Hepatocyte (in vitro differentiated cells): ENCODE data around the gene HECW1. TPM values are rescaled to one million over a fixed set of nuclear protein-coding genes. Genes with fewer than 3 reads are reported as not detected.

Experiments used
- DNase-seq: peaks from one replicate; pipeline ENCODE4 v3.0.0-alpha.2; 2016; ENCODE audit warnings: low spot score
- H2AFZ ChIP-seq: fragments of 200-600 bp; sonication (generic); 2 replicates; pipeline ENCODE4 v1.6.0; 2016; ENCODE audit warnings: antibody characterized with exemption, mild to moderate bottlenecking
- H3K27ac ChIP-seq: fragments of 200-600 bp; sonication (generic); 2 replicates; pipeline ENCODE4 v1.5.1; 2016; ENCODE audit warnings: mild to moderate bottlenecking
- H3K27me3 ChIP-seq: fragments of 200-600 bp; sonication (generic); 2 replicates; pipeline ENCODE4 v1.6.1; 2016
- H3K36me3 ChIP-seq: fragments of 200-600 bp; sonication (generic); replicated peaks from 2 replicates; pipeline ENCODE4 v1.5.1; 2016; ENCODE audit warnings: low read depth; ENCODE audit not compliant: insufficient read depth
- H3K4me1 ChIP-seq: fragments of 200-600 bp; sonication (generic); 2 replicates; pipeline ENCODE4 v1.5.1; 2016; ENCODE audit warnings: mild to moderate bottlenecking, moderate library complexity; ENCODE audit not compliant: insufficient read depth
- H3K4me2 ChIP-seq: fragments of 200-600 bp; sonication (generic); 2 replicates; pipeline ENCODE4 v1.6.0; 2016
- H3K4me3 ChIP-seq: fragments of 200-600 bp; sonication (generic); 2 replicates; pipeline ENCODE4 v1.5.1; 2016; ENCODE audit warnings: mild to moderate bottlenecking
- H3K79me2 ChIP-seq: fragments of 200-600 bp; sonication (generic); 2 replicates; pipeline ENCODE4 v1.6.0; 2017; ENCODE audit warnings: mild to moderate bottlenecking
- H3K9me2 ChIP-seq: fragments of 200-600 bp; sonication (generic); replicated peaks from 2 replicates; pipeline ENCODE4 v1.6.0; 2017; ENCODE audit warnings: mild to moderate bottlenecking; ENCODE audit not compliant: insufficient read depth
- H3K9me3 ChIP-seq: fragments of 200-600 bp; sonication (generic); 2 replicates; pipeline ENCODE4 v1.5.1; 2016; ENCODE audit warnings: low read depth, mild to moderate bottlenecking
- H4K20me1 ChIP-seq: fragments of 200-600 bp; sonication (generic); 2 replicates; pipeline ENCODE4 v1.6.0; 2016; ENCODE audit warnings: mild to moderate bottlenecking; ENCODE audit not compliant: insufficient read depth, poor library complexity, severe bottlenecking
- CTCF ChIP-seq: fragments of 200-600 bp; sonication (generic); IDR thresholded peaks from 2 replicates; pipeline ENCODE4 v1.5.1; 2016; ENCODE audit warnings: antibody characterized with exemption, mild to moderate bottlenecking; ENCODE audit not compliant: poor library complexity
- EZH2 ChIP-seq: fragments of 200-600 bp; sonication (generic); IDR thresholded peaks from 2 replicates; pipeline ENCODE4 v1.6.1; 2016; ENCODE audit warnings: antibody characterized with exemption, mild to moderate bottlenecking, borderline replicate concordance
- EZH2phosphoT487 ChIP-seq: fragments of 200-600 bp; sonication (generic); IDR thresholded peaks from one replicate; pipeline ENCODE4 v1.6.1; 2018; ENCODE audit warnings: antibody characterized with exemption, mild to moderate bottlenecking, low read depth, moderate library complexity; ENCODE audit not compliant: unreplicated experiment, severe bottlenecking
- WGBS: methylation state at CpG from one replicate; pipeline ENCODE4 v1.1.6; 2016; ENCODE audit warnings: low lambda C conversion rate; ENCODE audit errors: missing lambda C conversion rate; 5-methylcytosine and 5-hydroxymethylcytosine counted together
- polyA plus RNA-seq: library from polyadenylated mRNA; unstranded; fragments of >200 nt; fragmentation: Nextera tagmentation; extraction: Ambion mirVana; gene quantifications from 2 replicates; pipeline ENCODE4 v1.2.1, GENCODE V29; 2016
- total RNA-seq: library from RNA; depleted of rRNA; stranded (reverse); fragments of >200 nt; gene quantifications from 2 replicates; pipeline ENCODE4 v1.2.3, GENCODE V29; 2014

The HECW1 gene
- total and polyA plus RNA-seq, 2 experiments from 2014 or later: 1.5 to 7.6 TPM

GRCh38 chr7:43536773-43537172 is 424.3 kb downstream of the HECW1 start:
- H3K27ac ChIP-seq: no peak overlapping the region
- no peaks in the 10 kb centered on the region for H4K20me1 ChIP-seq
- TF ChIP-seq CTCF: no peak
- no peak for TF ChIP-seq EZH2
- no peak for TF ChIP-seq EZH2phosphoT487
- H3K79me2 ChIP-seq: no peaks in the 10 kb centered on the region
- no peaks in the 10 kb centered on the region for H3K36me3 ChIP-seq
- H3K4me3 ChIP-seq: no peak overlapping the region
- WGBS: 86% methylated on average over 14 of the region's 15 CpGs
- H3K9me3 ChIP-seq: no peaks in the 10 kb centered on the region
- no peak overlapping the region for H3K4me2 ChIP-seq
- H3K27me3 ChIP-seq: no peaks in the 10 kb centered on the region
- H3K9me2 ChIP-seq: no peaks in the 10 kb centered on the region
- DNase-seq: no peak
- H3K4me1 ChIP-seq: peaks cover 30% of the 10 kb centered on the region
- H2AFZ ChIP-seq: no peak overlapping the region

GRCh38 chr7:43537765-43538403 is 425.4 kb downstream of the HECW1 start:
- TF ChIP-seq EZH2phosphoT487 (no peak), EZH2 (no peak), CTCF (no peak)
- Histone ChIP-seq H3K4me2 (no peak overlapping the region), H3K4me1 (peaks cover 30% of the 10 kb centered on the region), H4K20me1 (no peaks in the 10 kb centered on the region), H3K27ac (no peak overlapping the region), H3K27me3 (no peaks in the 10 kb centered on the region), H3K9me3 (no peaks in the 10 kb centered on the region), H3K9me2 (no peaks in the 10 kb centered on the region), H3K79me2 (no peaks in the 10 kb centered on the region), H3K4me3 (no peak overlapping the region), H3K36me3 (no peaks in the 10 kb centered on the region), H2AFZ (no peak overlapping the region)
- DNase-seq: no peak
- 86% methylated on average over 9 of the region's 9 CpGs for WGBS

GRCh38 chr7:43538404-43538771 is 425.9 kb downstream of the HECW1 start:
- H2AFZ ChIP-seq: no peak overlapping the region
- no peaks in the 10 kb centered on the region for H3K27me3 ChIP-seq
- H3K4me1 ChIP-seq: peaks cover 30% of the 10 kb centered on the region
- H4K20me1 ChIP-seq: no peaks in the 10 kb centered on the region
- no peaks in the 10 kb centered on the region for H3K9me2 ChIP-seq
- no peak overlapping the region for H3K27ac ChIP-seq
- WGBS: 74% methylated on average over 4 of the region's 4 CpGs
- TF ChIP-seq CTCF (no peak), EZH2phosphoT487 (no peak), EZH2 (no peak)
- H3K4me3 ChIP-seq: no peak overlapping the region
- no peaks in the 10 kb centered on the region for H3K79me2 ChIP-seq
- no peak overlapping the region for H3K4me2 ChIP-seq
- no peaks in the 10 kb centered on the region for H3K9me3 ChIP-seq
- DNase-seq: no peak
- no peaks in the 10 kb centered on the region for H3K36me3 ChIP-seq
